GM12874 (cell line): ENCODE measurements around the gene NR4A3.

Experiments used
- CTCF ChIP-seq: IDR thresholded peaks from 2 replicates; pipeline ENCODE4 v1.5.1; 2011; ENCODE audit warnings: low read depth, mild to moderate bottlenecking, control low read depth, low read length, moderate library complexity; ENCODE audit not compliant: insufficient read depth

Gene NR4A3

GRCh38 chr9:99807956-99808355, 13.7 kb upstream of the NR4A3 start:
- TF ChIP-seq CTCF: no peak

DNA sequence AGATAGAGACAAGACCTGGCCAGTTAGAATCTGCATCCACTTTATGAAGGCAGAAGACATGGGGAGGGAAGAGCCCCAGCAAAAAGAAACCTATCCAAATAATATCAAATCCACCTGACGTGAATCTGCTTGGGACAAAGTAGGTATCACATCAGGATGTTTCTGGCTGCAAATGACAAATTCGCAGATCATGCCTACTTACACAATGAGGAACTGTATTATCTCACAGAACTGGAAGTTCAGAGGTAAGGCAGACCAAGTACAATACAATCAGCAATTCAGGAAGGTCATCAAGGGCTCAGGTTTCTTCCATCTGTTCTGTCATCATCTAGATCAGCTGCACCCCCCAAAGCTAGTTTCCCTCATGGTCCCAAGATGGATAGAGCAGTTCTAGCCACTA, 13.2 kb upstream of the NR4A3 start:
- no peak for TF ChIP-seq CTCF

GRCh38 chr9:99809586-99810319, 11.9 kb upstream of the NR4A3 start:
- TF ChIP-seq CTCF: no peak

DNA sequence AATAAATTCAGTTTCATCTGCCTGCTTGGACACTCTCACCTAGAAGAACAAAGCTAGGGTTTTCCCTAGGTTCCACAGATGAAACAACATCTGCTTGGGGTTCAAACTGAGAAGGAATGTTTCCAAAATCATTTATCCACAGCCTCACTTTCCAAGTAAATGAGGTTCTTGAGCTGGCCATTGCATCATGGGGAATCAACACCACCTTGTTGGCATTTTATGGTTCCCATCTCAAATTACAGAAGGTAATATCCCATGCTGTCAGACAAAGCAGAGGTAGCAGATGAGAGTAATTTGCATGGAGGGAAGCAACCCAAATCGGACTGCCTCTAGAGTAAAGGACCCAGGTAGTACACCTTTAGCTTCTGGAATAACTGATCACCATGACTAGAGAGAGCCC, 10.5 kb upstream of the NR4A3 start:
- TF ChIP-seq CTCF: no peak

- TF ChIP-seq CTCF: no peak
Observed at GRCh38 chr9:99811598-99812383, 9.9 kb upstream of the NR4A3 start.

DNA sequence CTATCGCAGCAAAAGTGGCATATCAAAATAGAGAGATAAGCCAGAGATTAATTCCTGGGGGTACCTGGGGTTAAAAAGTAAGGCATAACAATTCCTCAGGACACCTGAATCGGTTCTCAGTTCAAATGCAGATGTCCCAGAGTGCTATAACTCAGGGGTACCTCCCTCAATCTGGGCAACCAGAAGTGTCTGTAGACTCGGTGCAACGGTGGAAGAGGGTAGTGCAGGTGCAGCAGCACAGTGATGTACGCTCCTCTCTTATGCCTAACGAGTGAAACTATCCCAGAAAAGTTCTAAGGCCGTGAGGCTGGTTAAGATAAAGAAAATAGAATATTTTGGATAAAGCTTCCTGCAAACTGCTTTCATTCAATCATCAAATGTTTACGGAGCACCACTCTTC, 7.9 kb upstream of the NR4A3 start:
- TF ChIP-seq CTCF: no peak

DNA sequence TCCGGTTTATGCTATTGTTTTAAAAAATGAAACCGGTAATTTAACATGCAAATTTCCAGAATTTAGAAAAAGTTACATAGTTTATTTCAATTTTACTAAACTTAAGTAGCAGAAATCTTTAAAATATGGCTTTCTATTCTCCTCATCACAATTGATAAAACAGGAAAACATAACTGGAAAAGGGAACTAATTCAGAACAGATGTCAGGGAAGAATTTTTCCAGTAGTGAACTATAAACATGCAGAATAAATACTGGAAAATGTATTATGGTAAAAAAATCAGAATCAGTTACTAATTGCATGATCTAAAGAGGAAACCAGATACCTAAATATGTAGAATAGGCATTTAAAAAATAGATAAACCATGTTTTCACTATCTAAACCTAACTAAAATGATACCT, 7.3 kb upstream of the NR4A3 start:
- no peak for TF ChIP-seq CTCF
